ENCODE data around the gene UEVLD. TPM values are rescaled to one million over a fixed set of nuclear protein-coding genes. Genes with fewer than 3 reads are reported as not detected.

Gene UEVLD
- polyA plus RNA-seq, 2 of the 4 experiments (the other 2 are of a cell fraction): 34.7 to 41.2 TPM

- H3K9me3 ChIP-seq: no peaks in the 10 kb centered on the region
- 0 out of 3 replicates have a peak, but pooled peaks cover 3% of the 10 kb centered on the region for H3K4me1 ChIP-seq
- no peak for FAIRE-seq
- no peak overlapping the region for H3K4me3 ChIP-seq
- TF ChIP-seq, protein P1, sequence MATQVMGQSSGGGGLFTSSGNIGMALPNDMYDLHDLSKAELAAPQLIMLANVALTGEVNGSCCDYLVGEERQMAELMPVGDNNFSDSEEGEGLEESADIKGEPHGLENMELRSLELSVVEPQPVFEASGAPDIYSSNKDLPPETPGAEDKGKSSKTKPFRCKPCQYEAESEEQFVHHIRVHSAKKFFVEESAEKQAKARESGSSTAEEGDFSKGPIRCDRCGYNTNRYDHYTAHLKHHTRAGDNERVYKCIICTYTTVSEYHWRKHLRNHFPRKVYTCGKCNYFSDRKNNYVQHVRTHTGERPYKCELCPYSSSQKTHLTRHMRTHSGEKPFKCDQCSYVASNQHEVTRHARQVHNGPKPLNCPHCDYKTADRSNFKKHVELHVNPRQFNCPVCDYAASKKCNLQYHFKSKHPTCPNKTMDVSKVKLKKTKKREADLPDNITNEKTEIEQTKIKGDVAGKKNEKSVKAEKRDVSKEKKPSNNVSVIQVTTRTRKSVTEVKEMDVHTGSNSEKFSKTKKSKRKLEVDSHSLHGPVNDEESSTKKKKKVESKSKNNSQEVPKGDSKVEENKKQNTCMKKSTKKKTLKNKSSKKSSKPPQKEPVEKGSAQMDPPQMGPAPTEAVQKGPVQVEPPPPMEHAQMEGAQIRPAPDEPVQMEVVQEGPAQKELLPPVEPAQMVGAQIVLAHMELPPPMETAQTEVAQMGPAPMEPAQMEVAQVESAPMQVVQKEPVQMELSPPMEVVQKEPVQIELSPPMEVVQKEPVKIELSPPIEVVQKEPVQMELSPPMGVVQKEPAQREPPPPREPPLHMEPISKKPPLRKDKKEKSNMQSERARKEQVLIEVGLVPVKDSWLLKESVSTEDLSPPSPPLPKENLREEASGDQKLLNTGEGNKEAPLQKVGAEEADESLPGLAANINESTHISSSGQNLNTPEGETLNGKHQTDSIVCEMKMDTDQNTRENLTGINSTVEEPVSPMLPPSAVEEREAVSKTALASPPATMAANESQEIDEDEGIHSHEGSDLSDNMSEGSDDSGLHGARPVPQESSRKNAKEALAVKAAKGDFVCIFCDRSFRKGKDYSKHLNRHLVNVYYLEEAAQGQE (IDR thresholded peaks at IDR 0.05): no peak
- TF ChIP-seq CBX2 (IDR thresholded peaks at IDR 0.05; ENCODE audit: borderline replicate concordance, low read depth) (no peak), RAD21 (conservative IDR thresholded peaks at IDR 0.05 in 1 of 2, IDR thresholded peaks at IDR 0.05 in 1 of 2) (no peak), JUN (IDR thresholded peaks at IDR 0.05) (no peak), NR3C1 (IDR thresholded peaks at IDR 0.05) (no peak), MYC (IDR thresholded peaks at IDR 0.05; ENCODE audit: borderline replicate concordance, low read length) (no peak), HOXA7 (CRISPR knock-in tag; IDR thresholded peaks at IDR 0.05) (no peak), POLR2A (IDR thresholded peaks at IDR 0.05; ENCODE audit: low read length) (no peak), JUNB (IDR thresholded peaks at IDR 0.05) (no peak), HOXB13 (CRISPR knock-in tag; IDR thresholded peaks at IDR 0.05; ENCODE audit: low read depth) (no peak), EP300 (IDR thresholded peaks at IDR 0.05) (no peak), MAFK (IDR thresholded peaks at IDR 0.05; ENCODE audit: partially characterized antibody) (no peak), RNF2 (IDR thresholded peaks at IDR 0.05; ENCODE audit: borderline replicate concordance, low read depth) (no peak), RCOR1 (IDR thresholded peaks at IDR 0.05; ENCODE audit: low read depth, low read length) (no peak), RFX5 (IDR thresholded peaks at IDR 0.05) (no peak), BHLHE40 (IDR thresholded peaks at IDR 0.05; ENCODE audit: low read depth, low read length) (no peak), MAX (IDR thresholded peaks at IDR 0.05) (no peak), HOXB5 (CRISPR knock-in tag; IDR thresholded peaks at IDR 0.05) (no peak)
- TF ChIP-seq, protein P2, sequence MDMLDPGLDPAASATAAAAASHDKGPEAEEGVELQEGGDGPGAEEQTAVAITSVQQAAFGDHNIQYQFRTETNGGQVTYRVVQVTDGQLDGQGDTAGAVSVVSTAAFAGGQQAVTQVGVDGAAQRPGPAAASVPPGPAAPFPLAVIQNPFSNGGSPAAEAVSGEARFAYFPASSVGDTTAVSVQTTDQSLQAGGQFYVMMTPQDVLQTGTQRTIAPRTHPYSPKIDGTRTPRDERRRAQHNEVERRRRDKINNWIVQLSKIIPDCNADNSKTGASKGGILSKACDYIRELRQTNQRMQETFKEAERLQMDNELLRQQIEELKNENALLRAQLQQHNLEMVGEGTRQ (IDR thresholded peaks at IDR 0.05): no peak
- TF ChIP-seq, protein P3, sequence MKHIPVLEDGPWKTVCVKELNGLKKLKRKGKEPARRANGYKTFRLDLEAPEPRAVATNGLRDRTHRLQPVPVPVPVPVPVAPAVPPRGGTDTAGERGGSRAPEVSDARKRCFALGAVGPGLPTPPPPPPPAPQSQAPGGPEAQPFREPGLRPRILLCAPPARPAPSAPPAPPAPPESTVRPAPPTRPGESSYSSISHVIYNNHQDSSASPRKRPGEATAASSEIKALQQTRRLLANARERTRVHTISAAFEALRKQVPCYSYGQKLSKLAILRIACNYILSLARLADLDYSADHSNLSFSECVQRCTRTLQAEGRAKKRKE (CRISPR knock-in tag; IDR thresholded peaks at IDR 0.05; ENCODE audit: low read depth): no peak
- no peak for ATAC-seq
- ChIA-PET POLR2A (no interaction called here), CTCF (no interaction called here)
- 94% methylated on average over 8 of the region's 8 CpGs for WGBS (ENCODE audit: missing lambda C conversion rate)
- no peak for DNase-seq (ENCODE audit: low read depth in 1 of 2, low spot score in 1 of 2)
- H3K27ac ChIP-seq: no peak overlapping the region
- H3K4me2 ChIP-seq: no peak overlapping the region
Measured at GRCh38 chr11:18485913-18486528, 102.5 kb downstream of the UEVLD start.

Other genes starting within 250 kb of the UEVLD start
- gene LDHA, start 194.2 kb downstream of the UEVLD start, polyA plus RNA-seq (2011; rRNA removed): 1,975 and 2,571 TPM in 2 replicates
- gene LDHA, start 194.2 kb downstream of the UEVLD start, polyA plus RNA-seq (2017; fragmentation: RNase III; extraction: RNeasy Plus Mini Kit Qiagen cat#74134 plus additional on column Dnase treatment): 4,094 to 4,418 TPM (median 4,099 TPM) in 3 replicates
- 0.23 and 0.30 TPM in 2 replicates for gene LDHC, start 176.4 kb downstream of the UEVLD start, polyA plus RNA-seq (2011; rRNA removed)
- gene LDHC, start 176.4 kb downstream of the UEVLD start, polyA plus RNA-seq (2017; fragmentation: RNase III; extraction: RNeasy Plus Mini Kit Qiagen cat#74134 plus additional on column Dnase treatment): 0.12 to 0.17 TPM (median 0.15 TPM) in 3 replicates
- gene LDHAL6A, start 132.9 kb downstream of the UEVLD start, polyA plus RNA-seq (2011; rRNA removed): not detected in 2 replicates
- gene LDHAL6A, start 132.9 kb downstream of the UEVLD start, polyA plus RNA-seq (2017; fragmentation: RNase III; extraction: RNeasy Plus Mini Kit Qiagen cat#74134 plus additional on column Dnase treatment): not detected in 3 replicates
- 161 and 233 TPM in 2 replicates for gene TSG101, start 61.8 kb downstream of the UEVLD start, polyA plus RNA-seq (2011; rRNA removed)
- 111 to 116 TPM (median 112 TPM) in 3 replicates for gene TSG101, start 61.8 kb downstream of the UEVLD start, polyA plus RNA-seq (2017; fragmentation: RNase III; extraction: RNeasy Plus Mini Kit Qiagen cat#74134 plus additional on column Dnase treatment)
- 1.6 and 1.7 TPM in 2 replicates for gene MISFA, start 11.1 kb upstream of the UEVLD start, polyA plus RNA-seq (2011; rRNA removed)
- gene MISFA, start 11.1 kb upstream of the UEVLD start, polyA plus RNA-seq (2017; fragmentation: RNase III; extraction: RNeasy Plus Mini Kit Qiagen cat#74134 plus additional on column Dnase treatment): 5.0 to 8.4 TPM (median 6.3 TPM) in 3 replicates
- 16.2 and 24.6 TPM in 2 replicates for gene SPTY2D1, start 45.6 kb upstream of the UEVLD start, polyA plus RNA-seq (2011; rRNA removed)
- gene SPTY2D1, start 45.6 kb upstream of the UEVLD start, polyA plus RNA-seq (2017; fragmentation: RNase III; extraction: RNeasy Plus Mini Kit Qiagen cat#74134 plus additional on column Dnase treatment): 14.1 to 14.9 TPM (median 14.1 TPM) in 3 replicates
- gene TMEM86A, start 110.0 kb upstream of the UEVLD start, polyA plus RNA-seq (2011; rRNA removed): 0.10 and 0.16 TPM in 2 replicates
- gene TMEM86A, start 110.0 kb upstream of the UEVLD start, polyA plus RNA-seq (2017; fragmentation: RNase III; extraction: RNeasy Plus Mini Kit Qiagen cat#74134 plus additional on column Dnase treatment): 0.21 to 0.41 TPM (median 0.25 TPM) in 3 replicates
- 0.06 TPM in 1 of 2 replicates, not detected in the other for gene IGSF22, start 137.5 kb upstream of the UEVLD start, polyA plus RNA-seq (2011; rRNA removed)
- 0.03 TPM in 2 of 3 replicates, not detected in the other for gene IGSF22, start 137.5 kb upstream of the UEVLD start, polyA plus RNA-seq (2017; fragmentation: RNase III; extraction: RNeasy Plus Mini Kit Qiagen cat#74134 plus additional on column Dnase treatment)
- gene PTPN5, start 203.1 kb upstream of the UEVLD start, polyA plus RNA-seq (2011; rRNA removed): 0.04 TPM in 1 of 2 replicates, not detected in the other
- 0.04 TPM in 1 of 3 replicates, not detected in the others for gene PTPN5, start 203.1 kb upstream of the UEVLD start, polyA plus RNA-seq (2017; fragmentation: RNase III; extraction: RNeasy Plus Mini Kit Qiagen cat#74134 plus additional on column Dnase treatment)

Data from A549 (cell line).